ENCODE measurements around the gene SLC4A9. TPM values are rescaled to one million over a fixed set of nuclear protein-coding genes. Genes with fewer than 3 reads are reported as not detected.

Gene SLC4A9
- total RNA-seq, 2 experiments from 2014 or later, result not detected

- H3K27ac ChIP-seq (ENCODE audit: low read depth in 1 of 2, low read length in 2 of 2), result no peak overlapping the region
- H3K4me3 ChIP-seq (ENCODE audit: low read length), result no peak overlapping the region
- no peaks in the 10 kb centered on the region for H3K36me3 Mint-ChIP-seq (ENCODE audit: low read depth)
- ChIA-PET POLR2A (interaction anchor here (1.5 kb wide), 1 partner anchor 271 kb away, joined by 3 read pairs; the partner anchor contains the start of gene WDR55), CTCF (interaction anchor here (0.7 to 1.0 kb wide), 2 partner anchors 30 to 323 kb away, joined by 3 read pairs; no protein-coding TSS in a partner anchor)
- ATAC-seq (ENCODE audit: poor library complexity), result no peak
- no peaks in the 10 kb centered on the region for H3K4me1 ChIP-seq (ENCODE audit: insufficient read depth, low read length)
- no peaks in the 10 kb centered on the region for H3K27me3 ChIP-seq (ENCODE audit: control insufficient read depth in 1 of 2, insufficient read depth in 2 of 2, low read length in 2 of 2)
- DNase-seq, result no peak
- H3K9me3 Mint-ChIP-seq, result no peaks in the 10 kb centered on the region
- H3K27ac Mint-ChIP-seq, result no peak overlapping the region
- intact Hi-C loops (cut with DNase I, micrococcal nuclease), result no loop called here
- H3K4me3 Mint-ChIP-seq, result no peak overlapping the region
- TF ChIP-seq CTCF (IDR thresholded peaks at IDR 0.05), result no peak
- no peaks in the 10 kb centered on the region for H3K36me3 ChIP-seq (ENCODE audit: insufficient read depth, low read length)
- H3K9me3 ChIP-seq (ENCODE audit: control insufficient read depth in 1 of 2, insufficient read depth in 1 of 2, low read length in 2 of 2), result no peaks in the 10 kb centered on the region
- no peaks in the 10 kb centered on the region for H3K4me1 Mint-ChIP-seq (ENCODE audit: low read depth)
- no peaks in the 10 kb centered on the region for H3K27me3 Mint-ChIP-seq
These were observed 33.7 kb downstream of the SLC4A9 start for GRCh38 chr5:140393738-140394137.

DNA sequence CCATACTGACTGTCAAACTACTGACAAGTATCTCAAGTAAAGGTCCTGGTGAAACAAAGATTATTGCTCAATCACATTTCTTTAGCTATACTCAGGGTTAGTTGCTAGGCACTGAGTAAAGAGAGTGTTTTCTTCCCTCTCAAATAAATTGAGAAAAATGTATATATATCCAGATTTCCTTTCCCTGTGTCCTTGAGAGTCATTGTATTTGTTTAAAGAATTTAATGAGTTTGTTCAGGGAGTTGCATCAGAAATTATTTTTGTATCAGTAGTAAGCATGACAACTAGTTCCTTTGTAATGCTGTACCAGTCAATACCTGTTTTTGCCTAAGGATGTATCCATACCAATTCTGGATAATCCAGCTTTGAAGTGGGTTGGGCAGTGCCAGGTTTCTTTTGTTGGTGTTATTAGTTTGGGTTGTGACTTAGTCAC lies 38.4 kb downstream of the SLC4A9 start:
- Mint-ChIP-seq H3K36me3 (ENCODE audit: low read depth) (peaks cover 5% of the 10 kb centered on the region), H3K27ac (no peak overlapping the region), H3K4me3 (peak overlapping the region; percentile 39), H3K9me3 (no peaks in the 10 kb centered on the region), H3K4me1 (ENCODE audit: low read depth) (peaks cover 16% of the 10 kb centered on the region), H3K27me3 (no peaks in the 10 kb centered on the region)
- Histone ChIP-seq H3K36me3 (ENCODE audit: insufficient read depth, low read length) (no peaks in the 10 kb centered on the region), H3K27ac (ENCODE audit: low read depth in 1 of 2, low read length in 2 of 2) (no peak overlapping the region), H3K27me3 (ENCODE audit: control insufficient read depth in 1 of 2, insufficient read depth in 2 of 2, low read length in 2 of 2) (no peaks in the 10 kb centered on the region), H3K4me1 (ENCODE audit: insufficient read depth, low read length) (peaks cover 16% of the 10 kb centered on the region), H3K4me3 (ENCODE audit: low read length) (no peak overlapping the region), H3K9me3 (ENCODE audit: control insufficient read depth in 1 of 2, insufficient read depth in 1 of 2, low read length in 2 of 2) (no peaks in the 10 kb centered on the region)
- ChIA-PET POLR2A (no interaction called here), CTCF (no interaction called here)
- no peak for DNase-seq
- no peak for TF ChIP-seq CTCF (IDR thresholded peaks at IDR 0.05)
- no peak for ATAC-seq (ENCODE audit: poor library complexity)
- intact Hi-C loops (cut with DNase I, micrococcal nuclease), result no loop called here

DNA sequence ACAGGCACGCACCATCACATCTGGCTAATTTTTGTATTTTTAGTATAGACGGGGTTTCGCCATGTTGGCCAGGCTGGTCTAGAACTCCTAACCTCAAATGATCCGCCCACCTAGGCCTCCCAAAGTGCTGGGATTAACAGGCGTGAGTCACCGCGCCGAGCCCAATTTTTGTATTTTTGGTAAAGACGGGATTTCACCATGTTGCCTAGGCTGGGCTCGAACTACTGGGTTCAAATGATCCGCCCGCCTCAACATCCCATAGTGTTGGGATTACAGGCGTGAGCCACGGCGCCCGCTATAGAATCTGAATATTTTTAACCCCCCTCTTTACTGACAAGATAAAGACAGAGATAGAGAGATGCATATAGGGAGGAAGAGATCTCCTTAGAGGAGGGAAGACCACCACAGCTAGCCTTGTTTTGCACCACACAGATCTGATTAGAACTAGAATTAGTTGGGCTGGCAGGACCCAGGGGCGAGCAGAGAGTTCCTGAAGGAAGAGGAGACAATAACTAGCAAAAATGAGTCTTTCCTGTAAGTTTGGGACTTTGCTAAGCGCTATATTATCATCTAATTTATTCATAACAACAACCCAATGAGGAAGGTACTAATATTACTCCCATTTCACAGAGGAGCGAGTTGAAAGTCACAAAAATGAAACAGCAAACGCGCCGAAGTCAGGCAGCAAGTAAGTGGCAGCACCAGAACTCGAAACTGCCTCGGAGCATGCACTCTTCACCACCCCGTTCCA lies 40.2 kb downstream of the SLC4A9 start:
- Mint-ChIP-seq H3K4me1 (ENCODE audit: low read depth) (peaks cover 32% of the 10 kb centered on the region), H3K27ac (no peak overlapping the region), H3K4me3 (no peak overlapping the region), H3K36me3 (ENCODE audit: low read depth) (peaks cover 19% of the 10 kb centered on the region), H3K27me3 (no peaks in the 10 kb centered on the region), H3K9me3 (no peaks in the 10 kb centered on the region)
- Histone ChIP-seq H3K27me3 (ENCODE audit: control insufficient read depth in 1 of 2, insufficient read depth in 2 of 2, low read length in 2 of 2) (no peaks in the 10 kb centered on the region), H3K4me3 (ENCODE audit: low read length) (peak overlapping the region; percentile 97), H3K36me3 (ENCODE audit: insufficient read depth, low read length) (peaks cover 4% of the 10 kb centered on the region), H3K9me3 (ENCODE audit: control insufficient read depth in 1 of 2, insufficient read depth in 1 of 2, low read length in 2 of 2) (no peaks in the 10 kb centered on the region), H3K27ac (ENCODE audit: low read depth in 1 of 2, low read length in 2 of 2) (peak overlapping the region; percentile 84 to 96), H3K4me1 (ENCODE audit: insufficient read depth, low read length) (peaks cover 29% of the 10 kb centered on the region)
- no peak for TF ChIP-seq CTCF (IDR thresholded peaks at IDR 0.05)
- ATAC-seq (ENCODE audit: poor library complexity) (no peak), DNase-seq (peak in 2 of 14 experiments; percentile 14 to 54)
- POLR2A ChIA-PET, result interaction anchor here (1.1 to 4.5 kb wide), 21 partner anchors 14 to 920 kb away, joined by 3 to 57 read pairs (median 9); partner anchors contain the start of genes APBB3, CD14, EIF4EBP3 and HARS1
- intact Hi-C loops (cut with DNase I, micrococcal nuclease), result loop anchor here (2.0 to 10.0 kb wide), 9 partner anchors 42 to 1825 kb away; partner anchors contain the start of genes EIF4EBP3 (in 2 of the 2), CYSTM1 (in 1 of the 2), HARS1 (in 1 of the 2) and HARS2 (in 1 of the 2)
- CTCF ChIA-PET, result interaction anchor here (1.4 kb wide), 1 partner anchor 37 kb away, joined by 8 read pairs; no protein-coding TSS in a partner anchor

All from CD4-positive, alpha-beta T cell (primary cell).